ENCODE results near the gene CXCL1.

CXCL1 gene

DNA sequence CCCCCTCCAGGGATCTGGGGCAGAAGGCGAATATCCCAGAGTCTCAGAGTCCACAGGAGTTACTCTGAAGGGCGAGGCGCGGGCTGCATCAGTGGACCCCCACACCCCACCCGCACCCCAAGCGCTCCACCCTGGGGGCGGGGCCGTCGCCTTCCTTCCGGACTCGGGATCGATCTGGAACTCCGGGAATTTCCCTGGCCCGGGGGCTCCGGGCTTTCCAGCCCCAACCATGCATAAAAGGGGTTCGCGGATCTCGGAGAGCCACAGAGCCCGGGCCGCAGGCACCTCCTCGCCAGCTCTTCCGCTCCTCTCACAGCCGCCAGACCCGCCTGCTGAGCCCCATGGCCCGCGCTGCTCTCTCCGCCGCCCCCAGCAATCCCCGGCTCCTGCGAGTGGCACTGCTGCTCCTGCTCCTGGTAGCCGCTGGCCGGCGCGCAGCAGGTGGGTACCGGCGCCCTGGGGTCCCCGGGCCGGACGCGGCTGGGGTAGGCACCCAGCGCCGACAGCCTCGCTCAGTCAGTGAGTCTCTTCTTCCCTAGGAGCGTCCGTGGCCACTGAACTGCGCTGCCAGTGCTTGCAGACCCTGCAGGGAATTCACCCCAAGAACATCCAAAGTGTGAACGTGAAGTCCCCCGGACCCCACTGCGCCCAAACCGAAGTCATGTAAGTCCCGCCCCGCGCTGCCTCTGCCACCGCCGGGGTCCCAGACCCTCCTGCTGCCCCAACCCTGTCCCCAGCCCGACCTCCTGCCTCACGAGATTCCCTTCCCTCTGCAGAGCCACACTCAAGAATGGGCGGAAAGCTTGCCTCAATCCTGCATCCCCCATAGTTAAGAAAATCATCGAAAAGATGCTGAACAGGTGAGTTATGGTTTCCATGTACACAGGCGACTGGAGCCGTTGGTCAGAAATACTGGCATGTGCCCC lies at the start of gene CXCL1:
CXCL1 (plus strand) TSS at position 264 of the 926 bp plus-strand sequence; CDS start at position 342, 78 bp downstream.
- DNase-seq (ENCODE audit: low read depth in 3 of 3): no peak

DNA sequence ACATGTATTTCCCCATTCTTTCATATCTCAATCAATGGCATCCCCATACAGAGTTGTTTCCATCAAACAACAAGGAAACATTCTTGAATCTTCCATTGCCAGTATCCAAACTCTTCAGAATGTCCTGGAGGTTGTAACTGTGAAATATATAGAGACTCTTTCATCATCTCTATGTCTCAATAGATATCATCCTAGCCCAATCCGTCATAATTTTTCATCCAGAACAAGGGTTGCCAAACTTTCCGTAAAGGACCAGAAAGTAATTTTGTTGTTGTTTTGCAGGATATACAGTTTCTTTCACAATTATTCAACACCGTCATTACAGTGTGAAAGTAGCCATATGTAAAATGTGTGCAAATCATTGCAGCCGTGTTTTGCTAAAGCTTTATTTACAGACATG lies 47.9 kb upstream of the CXCL1 start:
- DNase-seq (ENCODE audit: low read depth in 3 of 3): no peak

- no peak for DNase-seq (ENCODE audit: low read depth in 3 of 3)
Measured at GRCh38 chr4:73822389-73822788, 46.8 kb upstream of the CXCL1 start.

- no peak for DNase-seq (ENCODE audit: low read depth in 3 of 3)
Measured at GRCh38 chr4:73822812-73823504, 46.2 kb upstream of the CXCL1 start.

- DNase-seq (ENCODE audit: low read depth in 3 of 3): no peak
Measured at GRCh38 chr4:73823760-73824159, 45.4 kb upstream of the CXCL1 start.

DNA sequence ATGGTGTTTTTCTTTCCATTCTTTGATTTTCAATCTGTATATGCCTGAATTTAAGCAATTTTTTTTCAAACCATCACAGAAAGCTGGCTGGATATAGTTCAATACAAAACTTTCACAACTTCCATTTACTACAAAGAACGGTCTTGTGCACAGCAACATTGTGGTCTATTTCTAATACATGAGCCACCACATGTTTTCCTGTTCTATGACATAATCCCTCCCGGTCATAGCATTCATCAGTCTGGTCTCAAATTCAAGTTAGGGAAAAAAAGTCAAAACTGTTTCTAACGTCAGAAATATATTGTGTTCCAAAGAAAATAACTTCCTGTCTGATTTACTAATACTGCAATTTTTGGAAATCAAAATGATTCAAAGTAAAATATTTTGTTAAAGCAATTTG lies 40.2 kb upstream of the CXCL1 start:
- DNase-seq (ENCODE audit: low read depth in 3 of 3): no peak

- DNase-seq (ENCODE audit: low read depth in 3 of 3): no peak
Measured at GRCh38 chr4:73831569-73831968, 37.6 kb upstream of the CXCL1 start.

DNA sequence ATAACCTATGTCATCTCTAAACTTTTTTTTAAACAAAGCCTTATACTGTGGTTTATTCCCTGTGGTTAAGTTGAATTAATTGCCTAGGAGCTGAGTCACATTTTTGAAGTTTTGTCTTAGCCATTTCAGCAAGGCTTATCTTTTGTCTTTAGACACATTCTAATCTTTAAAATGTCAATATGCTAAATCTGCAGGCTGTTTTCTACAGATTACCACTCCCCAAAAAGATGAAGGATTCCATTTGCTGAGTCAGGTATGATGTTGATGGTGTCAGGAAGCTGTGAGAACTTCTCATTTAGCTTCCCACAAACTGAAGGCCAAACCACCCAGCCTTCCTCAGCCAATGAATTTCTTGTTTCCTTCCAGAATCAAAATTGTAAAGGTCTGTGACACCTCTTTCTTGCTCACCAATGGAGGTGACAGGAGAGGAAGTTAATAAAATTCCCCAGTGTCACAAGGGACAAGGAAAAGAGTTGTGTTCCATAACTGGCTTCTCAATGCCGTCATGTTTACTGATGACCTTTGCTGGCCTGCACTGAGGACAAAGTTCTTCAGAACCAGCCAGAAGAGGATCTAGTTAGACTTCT lies 36.4 kb upstream of the CXCL1 start:
- no peak for DNase-seq (ENCODE audit: low read depth in 3 of 3)

DNA sequence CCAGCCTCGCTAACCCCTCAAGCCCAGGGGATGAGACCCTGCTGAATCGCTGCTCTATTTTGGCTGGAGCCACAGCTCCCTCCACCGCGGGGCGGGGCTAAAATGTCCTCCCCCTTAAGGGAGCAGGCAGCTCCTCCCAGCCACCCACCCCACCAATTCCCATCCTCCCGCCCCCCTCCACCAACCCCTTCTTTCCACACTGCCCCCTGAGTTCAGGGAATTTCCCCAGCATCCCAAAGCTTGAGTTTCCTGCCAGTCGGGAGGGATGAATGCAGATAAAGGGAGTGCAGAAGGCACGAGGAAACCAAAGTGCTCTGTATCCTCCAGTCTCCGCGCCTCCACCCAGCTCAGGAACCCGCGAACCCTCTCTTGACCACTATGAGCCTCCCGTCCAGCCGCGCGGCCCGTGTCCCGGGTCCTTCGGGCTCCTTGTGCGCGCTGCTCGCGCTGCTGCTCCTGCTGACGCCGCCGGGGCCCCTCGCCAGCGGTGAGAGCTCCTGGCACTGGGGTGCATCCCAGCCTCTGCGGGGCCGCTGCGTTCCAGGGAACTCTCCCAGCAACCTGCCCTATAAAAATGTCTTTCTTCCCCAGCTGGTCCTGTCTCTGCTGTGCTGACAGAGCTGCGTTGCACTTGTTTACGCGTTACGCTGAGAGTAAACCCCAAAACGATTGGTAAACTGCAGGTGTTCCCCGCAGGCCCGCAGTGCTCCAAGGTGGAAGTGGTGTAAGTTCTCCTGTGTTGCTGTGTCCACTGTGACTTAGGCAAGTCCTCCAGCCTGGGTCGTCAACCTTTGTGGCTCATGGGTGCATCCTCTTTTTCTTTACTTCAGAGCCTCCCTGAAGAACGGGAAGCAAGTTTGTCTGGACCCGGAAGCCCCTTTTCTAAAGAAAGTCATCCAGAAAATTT lies 32.6 kb upstream of the CXCL1 start, which contains the start of gene CXCL6:
CXCL6 (plus strand) TSS at position 306 of the 907 bp plus-strand sequence; CDS start at position 379, 73 bp downstream.
- DNase-seq (ENCODE audit: low read depth in 3 of 3): no peak

GRCh38 chr4:73839071-73839470 lies 30.1 kb upstream of the CXCL1 start:
- no peak for DNase-seq (ENCODE audit: low read depth in 3 of 3)

- no peak for DNase-seq (ENCODE audit: low read depth in 3 of 3)
Measured at GRCh38 chr4:73839715-73840114, 29.5 kb upstream of the CXCL1 start.

DNA sequence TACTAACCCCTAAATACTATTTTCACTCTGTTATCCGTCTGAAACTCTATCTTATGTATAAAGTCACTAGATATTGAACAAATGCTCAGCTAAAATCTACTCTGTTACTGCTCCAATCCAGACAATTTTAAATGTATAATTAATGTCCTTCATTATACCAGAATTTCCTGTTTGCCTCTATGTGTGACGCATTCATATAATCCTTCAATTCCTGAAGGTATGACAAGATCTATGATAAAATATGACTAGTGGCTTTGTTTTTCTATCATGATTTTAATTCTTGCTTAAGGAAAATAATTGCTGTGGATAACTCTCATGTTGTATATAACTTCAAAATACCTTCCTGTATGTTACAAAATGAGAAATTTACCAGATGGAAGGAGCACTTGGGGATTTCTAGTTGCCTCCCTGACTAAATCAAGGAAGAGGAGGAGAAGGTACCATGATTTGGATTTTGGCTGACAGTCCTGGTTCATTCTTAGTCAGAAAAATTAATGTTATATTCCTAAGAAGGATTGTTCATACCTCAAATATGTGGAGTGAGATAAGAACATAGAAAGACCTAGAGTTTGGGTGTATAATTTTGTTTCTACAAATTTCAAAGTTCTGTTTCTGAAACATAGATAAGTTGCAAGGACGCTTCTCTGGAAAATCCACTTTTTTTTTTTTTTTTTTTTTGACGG lies 27.8 kb upstream of the CXCL1 start:
- no peak for DNase-seq (ENCODE audit: low read depth in 3 of 3)

GRCh38 chr4:73842696-73843095 lies 26.5 kb upstream of the CXCL1 start:
- DNase-seq (ENCODE audit: low read depth in 3 of 3): no peak

- no peak for DNase-seq (ENCODE audit: low read depth in 3 of 3)
Measured at GRCh38 chr4:73843369-73843768, 25.8 kb upstream of the CXCL1 start.

DNA sequence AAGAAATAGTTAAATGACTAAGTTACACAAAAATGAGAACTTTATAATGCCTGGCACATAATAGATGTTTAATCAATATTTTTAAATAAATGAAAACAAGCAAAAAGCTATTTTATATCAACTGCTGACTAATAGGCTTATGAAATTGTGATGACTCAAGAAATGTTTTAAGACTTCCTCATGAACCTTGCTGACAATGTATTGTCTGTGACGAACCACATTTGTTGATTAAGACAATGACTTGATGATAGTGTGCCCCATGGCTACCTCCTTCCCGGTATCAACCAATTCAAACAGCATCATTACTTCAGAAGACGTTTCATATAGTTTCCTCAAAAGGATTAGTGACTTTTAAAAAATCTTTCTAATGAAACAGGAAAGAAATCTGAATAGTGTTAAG lies 24.8 kb upstream of the CXCL1 start:
- no peak for DNase-seq (ENCODE audit: low read depth in 3 of 3)

- DNase-seq (ENCODE audit: low read depth in 3 of 3): no peak
Measured at GRCh38 chr4:73844806-73845205, 24.4 kb upstream of the CXCL1 start.

DNA sequence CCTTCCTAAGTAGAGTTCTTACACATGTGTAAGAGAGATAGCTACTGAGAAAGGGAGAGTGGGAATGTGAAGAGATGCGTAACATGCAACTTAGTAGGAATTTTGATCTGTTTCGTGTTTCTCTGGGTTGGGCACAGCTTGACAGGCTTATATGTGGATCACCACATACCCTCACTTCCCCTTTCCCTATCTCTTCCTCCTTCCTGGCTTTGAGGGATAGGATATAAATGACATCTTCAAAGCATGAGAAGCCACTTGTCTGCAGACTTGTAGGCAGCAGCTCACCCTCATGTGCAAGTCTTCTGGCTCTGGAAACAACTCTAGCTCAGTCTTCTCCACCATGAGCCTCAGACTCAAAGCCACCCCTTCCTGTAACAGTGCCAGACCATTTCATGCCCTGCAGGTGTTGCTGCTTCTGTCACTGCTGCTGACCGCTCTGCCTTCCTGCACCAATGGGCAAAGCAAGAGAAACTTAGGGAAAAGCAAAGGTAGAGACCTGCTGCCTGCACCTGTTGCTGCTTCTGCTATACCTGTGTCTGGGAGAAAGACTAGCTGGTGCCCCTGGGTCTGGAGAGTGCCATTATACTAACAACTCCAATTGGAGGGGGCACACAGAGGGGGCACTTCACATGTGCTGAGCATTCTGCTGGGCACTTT lies 21.5 kb upstream of the CXCL1 start:
- no peak for DNase-seq (ENCODE audit: low read depth in 3 of 3)

DNA sequence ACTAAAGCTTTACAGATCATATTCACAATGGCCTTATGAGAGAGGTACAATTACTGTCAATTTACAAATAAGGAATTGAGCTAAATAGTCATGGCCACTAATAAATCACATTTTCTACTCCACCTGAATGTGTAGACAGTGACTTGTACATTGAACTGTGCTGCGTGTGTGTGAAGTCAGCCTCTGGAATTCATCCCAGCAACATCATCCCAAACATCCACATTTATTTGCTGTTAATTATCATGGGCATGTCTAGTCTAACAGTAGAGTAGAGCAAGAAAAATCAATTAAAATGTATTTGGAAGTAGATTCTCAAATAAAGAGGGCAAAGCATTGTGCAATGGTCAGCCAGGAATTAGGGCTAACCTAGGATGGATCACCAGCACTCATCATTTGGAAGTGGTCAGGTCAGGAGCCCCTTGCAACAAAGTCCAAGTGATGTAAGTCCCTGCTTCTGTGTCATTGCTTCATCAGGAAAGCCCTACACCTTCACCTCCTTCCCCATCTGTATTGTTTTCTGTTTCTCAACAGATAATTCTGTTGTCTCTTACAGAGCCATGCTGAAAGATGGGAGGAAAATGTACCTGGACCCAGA lies 20.9 kb upstream of the CXCL1 start:
- no peak for DNase-seq (ENCODE audit: low read depth in 3 of 3)

DNA sequence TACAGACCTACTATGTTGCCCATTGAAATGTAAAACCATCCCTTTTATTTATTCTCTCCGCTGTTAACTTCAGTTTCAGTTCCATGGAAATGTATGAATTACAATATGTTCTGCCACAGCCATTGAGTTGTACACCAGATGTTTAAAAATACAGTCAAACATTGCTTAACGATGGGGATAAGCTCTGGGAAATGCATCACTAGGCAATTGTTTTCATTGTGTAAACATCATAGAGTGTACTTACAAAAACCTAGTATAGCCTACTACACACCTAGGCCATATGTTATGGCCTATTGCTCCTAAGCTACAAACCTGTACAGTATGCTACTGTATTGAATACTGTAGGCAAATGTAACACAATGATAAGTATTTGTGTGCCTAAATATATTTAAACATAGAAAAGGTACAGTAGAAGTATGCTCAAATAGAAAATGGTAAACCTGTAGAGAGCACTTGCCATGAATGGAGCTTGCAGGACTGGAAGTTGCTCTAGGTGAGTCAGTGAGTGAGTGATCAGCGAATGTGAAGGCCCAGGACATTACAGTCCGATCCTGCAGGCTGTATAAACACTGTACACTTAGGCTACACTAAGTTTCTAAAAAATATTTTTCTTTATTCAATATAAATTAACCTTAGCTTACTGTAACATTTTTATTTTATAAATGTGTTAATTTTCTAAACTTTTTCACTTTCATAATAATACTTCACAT lies 18.8 kb upstream of the CXCL1 start:
- DNase-seq (ENCODE audit: low read depth in 3 of 3): no peak

Measured in stimulated activated CD4-positive, alpha-beta T cell treated with anti-CD3 and anti-CD28 coated beads, TNF-alpha, amount 100 ng/mL, for 24 hours (primary cell).